GM19438 (cell line): ENCODE data around the gene JDP2.

Experiments used
- ATAC-seq: cut with Tn5 transposase; IDR thresholded peaks from one replicate; pipeline ENCODE4 v1.9.1; 2021; ENCODE audit warnings: low read depth; ENCODE audit not compliant: unreplicated experiment

Gene JDP2

GRCh38 chr14:75510547-75510946 is 82.7 kb downstream of the JDP2 start:
- ATAC-seq = no peak

- no peak for ATAC-seq
Observed at GRCh38 chr14:75511201-75511600, 83.4 kb downstream of the JDP2 start.

- ATAC-seq = peak; percentile 41
Observed at GRCh38 chr14:75513911-75514672, 86.3 kb downstream of the JDP2 start.

- peak; percentile 50 for ATAC-seq
Observed at GRCh38 chr14:75514673-75515628, 87.1 kb downstream of the JDP2 start.

GRCh38 chr14:75515629-75515996 is 87.8 kb downstream of the JDP2 start:
- peak; percentile 48 for ATAC-seq

GRCh38 chr14:75518625-75519024 is 90.8 kb downstream of the JDP2 start:
- ATAC-seq = no peak

GRCh38 chr14:75519394-75519793 is 91.6 kb downstream of the JDP2 start:
- ATAC-seq = no peak

- no peak for ATAC-seq
Observed at GRCh38 chr14:75519826-75520728, 92.3 kb downstream of the JDP2 start.

- no peak for ATAC-seq
Observed at GRCh38 chr14:75520852-75521251, 93.0 kb downstream of the JDP2 start.

GRCh38 chr14:75521415-75522199 is 93.8 kb downstream of the JDP2 start:
- ATAC-seq = peak; percentile 30

GRCh38 chr14:75522224-75522982 is 94.6 kb downstream of the JDP2 start, which contains the start of gene BATF:
Gene BATF (plus strand): TSS chr14:75522469. CDS start chr14:75522683, 214 bp downstream.
- peak; percentile 54 for ATAC-seq

GRCh38 chr14:75522983-75523318 is 95.1 kb downstream of the JDP2 start:
- no peak for ATAC-seq
